ENCODE measurements around the gene SLC38A7.
"Not testable (repeated sequence)": the region's sequence is repeated elsewhere in the genome, so short reads cannot be mapped to it uniquely, and the experiment has no call there.

The SLC38A7 gene

GRCh38 chr16:58639836-58640235 is 44.7 kb downstream of the SLC38A7 start:
- Histone ChIP-seq H3K9me3 (ENCODE audit: low read length) (no peaks in the 10 kb centered on the region), H3K4me1 (ENCODE audit: insufficient read depth, low read length) (no peaks in the 10 kb centered on the region), H3K4me3 (ENCODE audit: low read length) (no peak overlapping the region), H3K27me3 (ENCODE audit: insufficient read depth, low read length) (no peaks in the 10 kb centered on the region), H3K36me3 (ENCODE audit: insufficient read depth, low read length) (no peaks in the 10 kb centered on the region), H2AFZ (ENCODE audit: low read depth, low read length) (no peak overlapping the region)

GRCh38 chr16:58639230-58639629 is 45.3 kb downstream of the SLC38A7 start:
- Histone ChIP-seq H3K27me3 (ENCODE audit: insufficient read depth, low read length) (no peaks in the 10 kb centered on the region), H3K4me3 (ENCODE audit: low read length) (no peak overlapping the region), H3K4me1 (ENCODE audit: insufficient read depth, low read length) (no peaks in the 10 kb centered on the region), H3K9me3 (ENCODE audit: low read length) (no peaks in the 10 kb centered on the region), H2AFZ (ENCODE audit: low read depth, low read length) (no peak overlapping the region), H3K36me3 (ENCODE audit: insufficient read depth, low read length) (no peaks in the 10 kb centered on the region)

- no peak overlapping the region for H2AFZ ChIP-seq (ENCODE audit: low read depth, low read length)
- H3K27me3 ChIP-seq (ENCODE audit: insufficient read depth, low read length), result no peaks in the 10 kb centered on the region
- H3K36me3 ChIP-seq (ENCODE audit: insufficient read depth, low read length), result no peaks in the 10 kb centered on the region
- no peak overlapping the region for H3K4me3 ChIP-seq (ENCODE audit: low read length)
- no peaks in the 10 kb centered on the region for H3K4me1 ChIP-seq (ENCODE audit: insufficient read depth, low read length)
- no peaks in the 10 kb centered on the region for H3K9me3 ChIP-seq (ENCODE audit: low read length)
Observed at GRCh38 chr16:58638148-58639036, 46.2 kb downstream of the SLC38A7 start.

GRCh38 chr16:58637021-58637420 is 47.5 kb downstream of the SLC38A7 start:
- not testable (repeated sequence) for H3K4me1 ChIP-seq (ENCODE audit: insufficient read depth, low read length); H3K4me3 ChIP-seq (ENCODE audit: low read length); H3K27me3 ChIP-seq (ENCODE audit: insufficient read depth, low read length); H3K9me3 ChIP-seq (ENCODE audit: low read length); H2AFZ ChIP-seq (ENCODE audit: low read depth, low read length); H3K36me3 ChIP-seq (ENCODE audit: insufficient read depth, low read length)

GRCh38 chr16:58636466-58636865 is 48.1 kb downstream of the SLC38A7 start:
- H2AFZ ChIP-seq (ENCODE audit: low read depth, low read length), result no peak overlapping the region

GRCh38 chr16:58635502-58635901 is 49.1 kb downstream of the SLC38A7 start:
- H3K4me3 ChIP-seq (ENCODE audit: low read length), result no peak overlapping the region
- no peaks in the 10 kb centered on the region for H3K36me3 ChIP-seq (ENCODE audit: insufficient read depth, low read length)
- H3K27me3 ChIP-seq (ENCODE audit: insufficient read depth, low read length), result no peaks in the 10 kb centered on the region
- H2AFZ ChIP-seq (ENCODE audit: low read depth, low read length), result no peak overlapping the region
- no peaks in the 10 kb centered on the region for H3K9me3 ChIP-seq (ENCODE audit: low read length)
- H3K4me1 ChIP-seq (ENCODE audit: insufficient read depth, low read length), result no peaks in the 10 kb centered on the region

More at GRCh38 chr16:58636466-58636865, 48.1 kb downstream of the SLC38A7 start:
- H3K36me3 ChIP-seq (ENCODE audit: insufficient read depth, low read length), result no peaks in the 10 kb centered on the region
- no peak overlapping the region for H3K4me3 ChIP-seq (ENCODE audit: low read length)
- H3K4me1 ChIP-seq (ENCODE audit: insufficient read depth, low read length), result no peaks in the 10 kb centered on the region
- no peaks in the 10 kb centered on the region for H3K27me3 ChIP-seq (ENCODE audit: insufficient read depth, low read length)
- no peaks in the 10 kb centered on the region for H3K9me3 ChIP-seq (ENCODE audit: low read length)

- Histone ChIP-seq H3K4me1 (ENCODE audit: insufficient read depth, low read length) (no peaks in the 10 kb centered on the region), H3K27me3 (ENCODE audit: insufficient read depth, low read length) (no peaks in the 10 kb centered on the region), H3K9me3 (ENCODE audit: low read length) (no peaks in the 10 kb centered on the region), H2AFZ (ENCODE audit: low read depth, low read length) (no peak overlapping the region), H3K36me3 (ENCODE audit: insufficient read depth, low read length) (no peaks in the 10 kb centered on the region), H3K4me3 (ENCODE audit: low read length) (no peak overlapping the region)
Observed at GRCh38 chr16:58634265-58634802, 50.2 kb downstream of the SLC38A7 start.

- Histone ChIP-seq H3K27me3 (ENCODE audit: insufficient read depth, low read length) (no peaks in the 10 kb centered on the region), H3K36me3 (ENCODE audit: insufficient read depth, low read length) (peaks cover 2% of the 10 kb centered on the region), H2AFZ (ENCODE audit: low read depth, low read length) (peak within 1 kb of the TSS; percentile 49), H3K4me1 (ENCODE audit: insufficient read depth, low read length) (peaks cover 7% of the 10 kb centered on the region), H3K9me3 (ENCODE audit: low read length) (no peaks in the 10 kb centered on the region), H3K4me3 (ENCODE audit: low read length) (peak within 1 kb of the TSS; percentile 79)
Observed at GRCh38 chr16:58629733-58630640, 54.6 kb downstream of the SLC38A7 start, which contains the start of gene CNOT1. Gene CNOT1, minus strand, starts transcription at chr16:58629826. Its CDS starts 30,489 bp downstream, at chr16:58599337.

GRCh38 chr16:58628845-58629732 is 55.5 kb downstream of the SLC38A7 start:
- no peaks in the 10 kb centered on the region for H3K27me3 ChIP-seq (ENCODE audit: insufficient read depth, low read length)
- no peaks in the 10 kb centered on the region for H3K9me3 ChIP-seq (ENCODE audit: low read length)
- H3K4me3 ChIP-seq (ENCODE audit: low read length), result peak overlapping the region; percentile 79
- no peak overlapping the region for H2AFZ ChIP-seq (ENCODE audit: low read depth, low read length)
- peaks cover 11% of the 10 kb centered on the region for H3K36me3 ChIP-seq (ENCODE audit: insufficient read depth, low read length)
- H3K4me1 ChIP-seq (ENCODE audit: insufficient read depth, low read length), result peaks cover 7% of the 10 kb centered on the region

- H3K36me3 ChIP-seq (ENCODE audit: insufficient read depth, low read length), result peaks cover 52% of the 10 kb centered on the region
- peaks cover 7% of the 10 kb centered on the region for H3K4me1 ChIP-seq (ENCODE audit: insufficient read depth, low read length)
- no peaks in the 10 kb centered on the region for H3K9me3 ChIP-seq (ENCODE audit: low read length)
- no peak overlapping the region for H2AFZ ChIP-seq (ENCODE audit: low read depth, low read length)
- no peaks in the 10 kb centered on the region for H3K27me3 ChIP-seq (ENCODE audit: insufficient read depth, low read length)
- H3K4me3 ChIP-seq (ENCODE audit: low read length), result no peak overlapping the region
Observed at GRCh38 chr16:58624209-58624608, 60.4 kb downstream of the SLC38A7 start.

- Histone ChIP-seq H3K27me3 (ENCODE audit: insufficient read depth, low read length) (no peaks in the 10 kb centered on the region), H2AFZ (ENCODE audit: low read depth, low read length) (no peak overlapping the region), H3K36me3 (ENCODE audit: insufficient read depth, low read length) (peaks cover 74% of the 10 kb centered on the region), H3K4me1 (ENCODE audit: insufficient read depth, low read length) (no peaks in the 10 kb centered on the region), H3K9me3 (ENCODE audit: low read length) (no peaks in the 10 kb centered on the region), H3K4me3 (ENCODE audit: low read length) (no peak overlapping the region)
Observed at GRCh38 chr16:58620396-58620795, 64.2 kb downstream of the SLC38A7 start.

GRCh38 chr16:58615280-58615679 is 69.3 kb downstream of the SLC38A7 start:
- Histone ChIP-seq H3K36me3 (ENCODE audit: insufficient read depth, low read length) (peaks cover 36% of the 10 kb centered on the region), H3K4me1 (ENCODE audit: insufficient read depth, low read length) (no peaks in the 10 kb centered on the region), H3K4me3 (ENCODE audit: low read length) (no peak overlapping the region), H3K27me3 (ENCODE audit: insufficient read depth, low read length) (no peaks in the 10 kb centered on the region), H2AFZ (ENCODE audit: low read depth, low read length) (no peak overlapping the region), H3K9me3 (ENCODE audit: low read length) (no peaks in the 10 kb centered on the region)

Data from neuron (in vitro differentiated cells).